Ishikawa (cell line): ENCODE measurements around the gene KCNA2.

Experiments
- CEBPB ChIP-seq: IDR thresholded peaks from 2 replicates; pipeline ENCODE4 v1.6.1; 2012
- RAD21 ChIP-seq: IDR thresholded peaks from 2 replicates; pipeline ENCODE4 v1.6.1; 2012; ENCODE audit warnings: low read depth
- TAF1 ChIP-seq: IDR thresholded peaks from 2 replicates; pipeline ENCODE4 v1.6.1; 2012; ENCODE audit warnings: low read depth, mild to moderate bottlenecking

- TF ChIP-seq RAD21 (no peak), CEBPB (no peak), TAF1 (no peak)
Observed at GRCh38 chr1:110565565-110565964, 40.6 kb downstream of the KCNA2 start.
